H1 (cell line): Measurements from ENCODE around the gene CEP250. TPM values are rescaled to one million over a fixed set of nuclear protein-coding genes. Genes with fewer than 3 reads are reported as not detected.
"Not testable (repeated sequence)": the region's sequence is repeated elsewhere in the genome, so short reads cannot be mapped to it uniquely, and the experiment has no call there.

Experiments used
- CTCF ChIA-PET: fragments of 300-600 bp; sonication (Branson Sonifier 250); formaldehyde crosslinking; loops from one replicate; lab custom pipeline; 2021; ENCODE audit not compliant: partially characterized antibody; lab: Charles Lee
- POLR2A ChIA-PET: fragments of 300-600 bp; sonication (Branson Sonifier 250); formaldehyde crosslinking; loops from one replicate; lab custom pipeline; 2021; ENCODE audit warnings: inconsistent platforms; ENCODE audit not compliant: partially characterized antibody; lab: Charles Lee
- DNase-seq, 2 experiments: peaks; one replicate each; pipeline versions ENCODE4 v3.0.0 to v3.0.0-alpha.2; 2010 to 2022; ENCODE audit warnings: low spot score in 2 of 2, low read depth in 1 of 2, mixed read lengths in 1 of 2
- FAIRE-seq: peaks from 2 replicates; lab custom pipeline; 2011; peaks lifted over from hg19 to GRCh38; lab: Jason Lieb, UNC
- H2AFZ ChIP-seq: 2 replicates; pipeline ENCODE4 v1.8.1; 2012; ENCODE audit warnings: low read length, inconsistent platforms
- H2AK5ac ChIP-seq: 2 replicates; pipeline ENCODE4 v1.6.1; 2013; ENCODE audit warnings: low read depth, low read length
- H2BK120ac ChIP-seq: replicated peaks from 2 replicates; pipeline ENCODE3; 2013; ENCODE audit warnings: low read depth, low read length, inconsistent platforms
- H2BK12ac ChIP-seq: 2 replicates; pipeline ENCODE4 v1.6.1; 2013; ENCODE audit warnings: low read depth, low read length
- H2BK15ac ChIP-seq: 2 replicates; pipeline ENCODE4 v1.6.1; 2013; ENCODE audit warnings: low read length
- H2BK20ac ChIP-seq: 2 replicates; pipeline ENCODE4 v1.6.1; 2013; ENCODE audit warnings: low read length
- H2BK5ac ChIP-seq: 2 replicates; pipeline ENCODE4 v1.6.1; 2013; ENCODE audit warnings: low read depth, low read length
- H3K14ac ChIP-seq: 2 replicates; pipeline ENCODE4 v1.6.1; 2013; ENCODE audit warnings: inconsistent platforms; ENCODE audit not compliant: insufficient read length
- H3K18ac ChIP-seq: 2 replicates; pipeline ENCODE4 v1.6.1; 2013; ENCODE audit warnings: low read length; ENCODE audit errors: extremely low read depth
- H3K23ac ChIP-seq: 2 replicates; pipeline ENCODE4 v1.6.1; 2013; ENCODE audit warnings: inconsistent platforms; ENCODE audit not compliant: insufficient read length
- H3K23me2 ChIP-seq: 2 replicates; pipeline ENCODE4 v1.6.1; 2013; ENCODE audit warnings: low read depth, low read length
- H3K27ac ChIP-seq: 2 replicates; pipeline ENCODE4 v1.6.1; 2011; ENCODE audit warnings: low read depth, low read length, inconsistent platforms
- H3K27me3 ChIP-seq, 4 experiments: replicated peaks in 1 of 4; 1 replicate in 1 of 4; 2 replicates in 3 of 4; pipeline versions ENCODE4 v1.6.1 to v1.8.1; 2011 to 2013; ENCODE audit warnings: low read length in 3 of 4, mild to moderate bottlenecking in 3 of 4, inconsistent platforms in 2 of 4, mixed read lengths in 2 of 4, moderate library complexity in 1 of 4; ENCODE audit not compliant: control insufficient read depth in 3 of 4, insufficient read depth in 3 of 4; ENCODE audit errors: extremely low read depth in 1 of 4
- H3K36me3 ChIP-seq, 4 experiments: 2 replicates each; pipeline versions ENCODE4 v1.6.1 to v1.8.1; 2011 to 2013; ENCODE audit warnings: mild to moderate bottlenecking in 4 of 4, low read length in 3 of 4, moderate library complexity in 2 of 4, control low read depth in 1 of 4, inconsistent platforms in 1 of 4; ENCODE audit not compliant: insufficient read depth in 4 of 4, control insufficient read depth in 2 of 4
- H3K4ac ChIP-seq: replicated peaks from 2 replicates; pipeline ENCODE3; 2013; ENCODE audit warnings: low read length, low read depth, mixed read lengths, inconsistent platforms; ENCODE audit not compliant: insufficient read length
- H3K4me1 ChIP-seq, 4 experiments: replicated peaks in 1 of 4; 1 replicate in 1 of 4; 2 replicates in 3 of 4; pipeline versions ENCODE4 v1.6.1 to v1.8.1; 2011 to 2013; ENCODE audit warnings: low read length in 3 of 4, inconsistent platforms in 2 of 4, mixed read lengths in 1 of 4; ENCODE audit not compliant: insufficient read depth in 4 of 4, control insufficient read depth in 3 of 4
- H3K4me2 ChIP-seq, 2 experiments: 2 replicates each; pipeline versions ENCODE4 v1.6.1 to v1.8.1; 2011 to 2013; ENCODE audit warnings: low read depth in 2 of 2, low read length in 2 of 2, control low read depth in 1 of 2, inconsistent platforms in 1 of 2, mild to moderate bottlenecking in 1 of 2; ENCODE audit not compliant: insufficient read depth in 1 of 2
- H3K4me3 ChIP-seq, 4 experiments: fragments of 200-600, 300-600 bp in 1 of 4; sonication (generic), shearing (Covaris generic), sonication (Bioruptor Twin) in 1 of 4; 2 replicates each; pipeline versions ENCODE4 v1.5.1 to v1.8.1; 2011 to 2016; ENCODE audit warnings: low read length in 4 of 4, low read depth in 3 of 4, control low read depth in 2 of 4, inconsistent platforms in 2 of 4, mild to moderate bottlenecking in 2 of 4, mixed read lengths in 1 of 4, moderate library complexity in 1 of 4; ENCODE audit not compliant: insufficient read depth in 2 of 4; ENCODE audit errors: extremely low read depth in 1 of 4
- H3K56ac ChIP-seq: replicated peaks from 2 replicates; pipeline ENCODE3; 2013; ENCODE audit warnings: low read depth, mild to moderate bottlenecking, mixed read lengths, low read length, inconsistent platforms; ENCODE audit not compliant: insufficient read length
- H3K79me1 ChIP-seq: 2 replicates; pipeline ENCODE4 v1.6.1; 2013; ENCODE audit warnings: low read depth, low read length, control low read depth
- H3K79me2 ChIP-seq, 2 experiments: 2 replicates each; pipeline versions ENCODE4 v1.6.1 to v1.8.1; 2012 to 2013; ENCODE audit warnings: low read length in 2 of 2, mild to moderate bottlenecking in 2 of 2, inconsistent platforms in 1 of 2; ENCODE audit not compliant: insufficient read depth in 2 of 2, control insufficient read depth in 1 of 2
- H3K9ac ChIP-seq, 4 experiments: replicated peaks in 1 of 4; 1 replicate in 1 of 4; 2 replicates in 3 of 4; pipeline versions ENCODE4 v1.6.1 to v1.8.1; 2011 to 2013; ENCODE audit warnings: low read depth in 3 of 4, low read length in 3 of 4, control low read depth in 2 of 4, mild to moderate bottlenecking in 2 of 4, moderate library complexity in 2 of 4, inconsistent platforms in 1 of 4; ENCODE audit errors: extremely low read depth in 1 of 4
- H3K9me3 ChIP-seq, 2 experiments: 2 replicates each; pipeline versions ENCODE4 v1.6.1 to v1.8.1; 2012 to 2013; ENCODE audit warnings: mild to moderate bottlenecking in 2 of 2, moderate library complexity in 2 of 2, control low read depth in 1 of 2, inconsistent platforms in 1 of 2, low read depth in 1 of 2, low read length in 1 of 2, mixed read lengths in 1 of 2; ENCODE audit not compliant: insufficient read depth in 2 of 2
- H4K20me1 ChIP-seq, 2 experiments: replicated peaks in 1 of 2; 2 replicates each; pipeline versions ENCODE3 to v1.8.1; 2011 to 2013; ENCODE audit warnings: inconsistent platforms in 2 of 2, low read length in 2 of 2, mild to moderate bottlenecking in 1 of 2; ENCODE audit not compliant: insufficient read depth in 2 of 2, control insufficient read depth in 1 of 2
- H4K5ac ChIP-seq: 2 replicates; pipeline ENCODE4 v1.6.1; 2013; ENCODE audit warnings: low read length, low read depth, mixed read lengths, inconsistent platforms; ENCODE audit not compliant: insufficient read length
- H4K8ac ChIP-seq: 2 replicates; pipeline ENCODE4 v1.8.0; 2013; ENCODE audit warnings: mild to moderate bottlenecking, moderate library complexity, low read length, inconsistent platforms; ENCODE audit not compliant: insufficient read depth; ENCODE audit errors: extremely low read depth
- H4K91ac ChIP-seq: replicated peaks from 2 replicates; pipeline ENCODE3; 2013; ENCODE audit warnings: low read length, mixed read lengths, inconsistent platforms; ENCODE audit not compliant: insufficient read length
- WGBS, 2 experiments: shearing (Covaris generic) in 1 of 2; methylation state at CpG; one replicate each; pipeline versions ENCODE4 v1.1.6 to v1.1.7; 2013 to 2015; ENCODE audit warnings: low lambda C conversion rate in 2 of 2, mixed read lengths in 2 of 2, inconsistent platforms in 1 of 2, low coverage in 1 of 2, missing lambda C conversion rate in 1 of 2; ENCODE audit not compliant: insufficient replicate concordance in 2 of 2, insufficient coverage in 1 of 2, insufficient read length in 1 of 2; ENCODE audit errors: extremely low coverage in 1 of 2, missing lambda C conversion rate in 1 of 2; 5-methylcytosine and 5-hydroxymethylcytosine counted together
- polyA plus RNA-seq, 7 experiments: library from polyadenylated mRNA; depleted of rRNA in 3 of 7; stranded (reverse) in 5 of 7; unstranded in 2 of 7; fragments of >200 nt in 5 of 7; fragments of 200-250 nt in 2 of 7; gene quantifications; 1 replicate in 5 of 7; 2 replicates in 1 of 7; 4 replicates in 1 of 7; pipeline versions ENCODE4 v1.2.1 to v1.2.3, GENCODE V29; 2011 to 2013; ENCODE audit warnings: missing spikeins in 2 of 7, mixed read lengths in 2 of 7
- total RNA-seq: library from RNA; stranded (reverse); fragmentation: NEBNext Ultra II Directional; extraction: Animal tissue kit (Norgen Biotek cat#: 25700); gene quantifications from 2 replicates; pipeline ENCODE4 v1.2.1, GENCODE V29; 2021

CEP250 gene
- total and polyA plus RNA-seq, 2 of the 8 experiments (the other 6 are each of a cell fraction or from before 2014, with no cell fraction given) = 2.6 to 33.7 TPM

DNA sequence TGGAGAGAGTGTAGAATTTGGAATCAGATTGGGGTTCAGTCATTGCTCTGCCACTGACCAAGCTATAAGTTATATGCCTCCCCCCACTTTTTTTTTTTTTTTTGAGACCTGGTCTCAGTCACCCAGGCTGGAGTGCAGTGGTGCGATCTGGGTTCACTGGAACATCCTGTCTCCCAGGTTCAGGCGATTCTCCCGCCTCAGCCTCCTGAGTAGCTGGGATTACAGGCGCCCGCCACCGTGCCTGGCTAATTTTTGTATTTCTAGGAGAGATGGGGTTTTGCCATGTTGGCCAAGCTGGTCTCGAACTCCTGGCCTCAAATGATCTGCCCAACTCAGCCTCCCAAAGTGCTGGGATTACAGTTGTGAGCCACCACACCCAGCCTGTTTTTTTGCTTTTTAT lies 1.3 kb downstream of the CEP250 start:
- H3K79me1 ChIP-seq, H3K4ac ChIP-seq, H4K5ac ChIP-seq, FAIRE-seq, H3K27me3 ChIP-seq, H2BK120ac ChIP-seq, H3K56ac ChIP-seq, H3K27ac ChIP-seq, H3K9ac ChIP-seq, H2BK15ac ChIP-seq, H2BK20ac ChIP-seq, H2AFZ ChIP-seq, H3K14ac ChIP-seq, H3K23me2 ChIP-seq, H2AK5ac ChIP-seq, H4K20me1 ChIP-seq, H3K4me1 ChIP-seq, H2BK12ac ChIP-seq, H3K9me3 ChIP-seq, H3K18ac ChIP-seq, DNase-seq, H3K23ac ChIP-seq, H4K8ac ChIP-seq, H4K91ac ChIP-seq, H2BK5ac ChIP-seq: not testable (repeated sequence)
- POLR2A ChIA-PET = interaction anchor here (1.0 to 5.7 kb wide), 11 partner anchors 9 to 285 kb away, joined by 3 to 98 read pairs (median 8); partner anchors contain the start of genes ERGIC3, GDF5 and RBM39
- Histone ChIP-seq H3K36me3 (peaks cover 3 to 18% (median 10%) of the 10 kb centered on the region in 4 experiments; a peak in 5 of 8 replicates), H3K79me2 (peaks cover 0 to 17% of the 10 kb centered on the region in 2 experiments; a peak in 2 of 4 replicates), H3K4me3 (peak overlapping the region in 1 of 4 experiments; percentile 91; a peak in 2 of 8 replicates), H3K4me2 (peak overlapping the region; percentile 46 to 92; a peak in 2 of 4 replicates)
- 91% methylated on average over 7 of the region's 7 CpGs; no CpG with 5 or more reads in 1 of the 2 experiments for WGBS, 2 experiments
- CTCF ChIA-PET = interaction anchor here (1.0 to 2.6 kb wide), 6 partner anchors 9 to 41 kb away, joined by 3 to 15 read pairs (median 4); no protein-coding TSS in a partner anchor
